GM18526 (cell line): ENCODE data around the gene SCNN1A.

ENCODE experiments used
- POLR2A ChIP-seq: IDR thresholded peaks from 3 replicates; pipeline ENCODE4 v1.6.1; 2011; ENCODE audit not compliant: insufficient read length; ENCODE audit errors: extremely low read depth

The SCNN1A gene

DNA sequence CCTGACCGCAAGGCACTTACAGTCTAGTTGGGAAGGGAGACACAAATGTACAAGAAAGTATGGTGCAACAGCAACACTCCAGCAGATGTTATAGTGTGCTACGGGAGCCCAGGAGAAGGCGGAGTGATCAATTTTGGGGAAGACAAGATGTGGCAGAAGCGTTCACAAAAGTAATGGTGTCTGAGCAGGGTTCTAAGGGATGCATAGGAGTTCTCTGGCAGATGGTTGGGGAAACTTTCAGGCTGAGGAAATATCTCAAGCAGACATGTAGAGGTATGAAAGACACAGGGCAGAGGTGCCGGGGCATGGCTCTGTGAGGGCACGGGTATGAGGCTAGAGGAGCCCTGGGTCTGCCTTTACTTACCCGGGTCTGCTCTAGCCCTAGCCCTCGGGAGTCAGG is 28.4 kb downstream of the SCNN1A start:
- no peak for TF ChIP-seq POLR2A

GRCh38 chr12:6346235-6346832 is 29.0 kb downstream of the SCNN1A start:
- no peak for TF ChIP-seq POLR2A

DNA sequence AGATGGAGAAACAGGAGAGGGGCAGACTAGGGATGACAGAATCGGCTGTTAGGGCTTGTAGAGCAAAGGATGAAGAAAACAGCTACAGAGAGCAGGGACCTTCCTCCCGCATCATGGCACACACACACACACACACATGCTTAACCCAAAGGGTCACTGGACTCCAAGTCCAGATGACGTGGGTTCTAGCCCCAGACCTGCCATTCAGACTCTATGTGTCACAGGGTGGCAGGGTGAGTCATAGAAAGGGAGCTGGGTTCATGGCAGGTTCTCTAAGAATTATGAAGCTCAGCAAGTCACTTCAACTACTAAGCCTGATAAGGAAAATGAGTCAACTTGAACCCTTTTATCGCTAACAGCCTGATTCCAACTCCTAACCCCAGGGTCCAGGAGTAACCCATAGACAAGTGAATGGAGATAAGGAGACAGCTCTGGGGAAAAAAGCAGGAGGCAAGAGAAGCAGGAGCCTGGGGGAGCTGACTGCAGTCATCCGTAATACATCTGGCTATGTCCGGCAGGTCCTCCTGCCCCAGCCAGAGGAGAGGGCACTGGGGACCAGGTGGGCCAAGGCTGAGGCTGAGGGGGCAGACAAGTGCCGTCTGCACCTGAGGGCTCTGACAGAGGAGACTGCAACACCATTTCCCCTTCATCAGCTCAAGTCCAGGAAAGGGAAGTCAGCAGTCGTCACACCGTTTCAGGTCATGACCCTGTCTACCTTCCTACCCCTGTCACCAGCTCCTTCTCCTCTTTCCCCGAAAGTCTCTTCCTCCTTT is 29.9 kb downstream of the SCNN1A start:
- TF ChIP-seq POLR2A = no peak

GRCh38 chr12:6343518-6343917 is 31.8 kb downstream of the SCNN1A start:
- TF ChIP-seq POLR2A = no peak

GRCh38 chr12:6342140-6342889 is 33.0 kb downstream of the SCNN1A start:
- TF ChIP-seq POLR2A = no peak

- peak; percentile 15 for TF ChIP-seq POLR2A
Measured at GRCh38 chr12:6341417-6342139, 33.8 kb downstream of the SCNN1A start, which contains the start of gene TNFRSF1A. TSS of gene TNFRSF1A (minus strand) at chr12:6342076. CDS start at chr12:6341814, 262 bp downstream.

- TF ChIP-seq POLR2A = peak; percentile 4
Measured at GRCh38 chr12:6340745-6341416, 34.5 kb downstream of the SCNN1A start.

DNA sequence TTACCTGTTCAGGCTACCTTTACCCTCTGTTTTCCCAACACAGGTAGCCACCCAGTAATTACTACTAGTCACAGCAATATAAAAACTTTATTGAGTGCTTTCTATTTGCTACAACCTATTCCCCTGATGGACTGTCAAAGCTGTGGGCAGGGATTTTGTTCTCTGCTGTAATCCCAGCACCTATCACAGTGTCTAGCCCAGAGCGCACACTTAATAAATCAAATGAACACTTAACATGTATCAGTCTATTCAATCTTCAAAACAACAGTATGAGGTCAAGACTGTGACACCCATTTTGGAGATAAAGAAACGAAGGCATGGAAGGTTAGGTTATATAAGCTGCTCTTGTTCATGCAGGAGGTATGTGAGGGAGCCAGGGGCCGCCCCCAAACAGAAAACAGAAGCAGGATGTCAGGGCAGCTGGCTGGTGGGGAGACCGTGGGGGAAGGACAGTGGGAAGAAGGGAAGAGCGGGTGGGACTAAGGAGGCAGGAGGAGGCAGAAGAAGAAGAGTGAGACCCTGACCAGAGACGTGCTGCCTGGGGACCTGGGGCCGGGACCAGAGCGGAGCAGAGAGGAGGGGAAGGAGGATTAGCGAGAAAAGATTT is 35.2 kb downstream of the SCNN1A start:
- TF ChIP-seq POLR2A = no peak

- TF ChIP-seq POLR2A = no peak
Measured at GRCh38 chr12:6338955-6339354, 36.4 kb downstream of the SCNN1A start.

DNA sequence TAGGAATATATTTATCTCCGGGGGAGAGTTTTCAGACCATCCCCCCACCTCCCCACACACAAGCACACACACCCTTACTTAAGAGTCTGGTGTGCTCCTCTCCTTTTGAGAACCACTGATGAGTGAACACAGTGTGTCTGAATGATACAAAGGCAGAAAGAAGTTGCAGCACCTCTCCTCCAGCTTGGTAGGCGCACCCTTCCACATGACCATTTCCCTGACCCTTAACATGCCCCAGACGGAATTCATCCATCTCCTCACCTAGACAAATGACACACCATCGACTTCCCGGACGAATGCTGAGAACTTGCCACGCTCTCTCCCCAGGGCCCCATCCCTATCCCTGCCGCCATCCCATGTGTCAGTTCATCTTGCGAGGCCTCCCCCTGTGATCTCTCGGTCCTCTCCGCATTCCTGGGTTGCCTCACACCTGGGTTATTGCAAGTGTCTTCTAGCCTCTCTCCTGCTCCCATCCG is 37.4 kb downstream of the SCNN1A start:
- TF ChIP-seq POLR2A = no peak

DNA sequence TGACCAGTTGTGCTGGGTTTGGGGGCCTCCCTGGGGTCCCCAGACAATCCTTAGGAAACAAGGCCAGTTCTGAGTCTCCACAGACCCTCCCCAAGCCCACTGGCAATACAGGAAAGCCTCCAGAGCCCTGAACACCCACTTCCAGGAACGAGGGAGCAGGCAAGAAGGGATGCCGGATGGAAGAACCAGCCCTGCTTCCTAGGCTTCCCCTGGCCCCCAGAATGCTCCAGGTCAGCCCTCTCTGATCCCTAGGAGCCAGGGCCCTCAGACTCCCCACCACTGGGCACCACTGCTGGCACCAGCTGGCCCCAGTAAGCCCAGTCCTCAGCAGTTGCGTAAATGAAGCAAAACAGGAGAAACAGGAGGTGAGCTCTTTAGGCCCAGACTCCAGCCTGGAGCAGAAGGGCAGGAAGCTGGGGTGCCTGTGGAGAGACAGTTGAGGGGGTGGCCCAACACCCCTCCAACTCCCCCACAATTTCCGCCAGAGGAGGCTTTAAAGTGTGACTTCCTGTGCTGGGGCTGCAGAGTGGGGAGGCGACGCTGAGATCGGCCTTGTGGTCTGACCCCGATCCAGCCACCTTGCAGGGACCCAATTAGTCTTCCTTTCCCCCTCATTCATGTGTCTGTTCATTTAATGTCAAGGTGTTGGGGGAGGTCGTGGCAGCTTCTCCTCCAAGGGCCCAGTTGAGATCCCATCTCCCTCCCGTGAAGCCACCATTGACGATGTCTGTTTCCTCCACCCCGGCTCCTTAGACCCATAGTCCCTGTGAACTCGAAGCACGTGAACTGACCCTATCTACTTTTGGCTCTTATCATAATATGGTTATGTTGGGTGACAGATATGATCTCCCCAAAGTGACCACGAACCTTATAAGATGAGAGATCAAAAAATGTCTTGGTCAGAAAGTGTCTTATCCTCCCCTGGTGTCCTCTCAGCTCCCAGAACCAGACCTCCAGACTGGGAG is 38.2 kb downstream of the SCNN1A start:
- TF ChIP-seq POLR2A = peak; percentile 25

- peak; percentile 26 for TF ChIP-seq POLR2A
Measured at GRCh38 chr12:6336079-6336888, 39.1 kb downstream of the SCNN1A start.

GRCh38 chr12:6335451-6336078 is 39.8 kb downstream of the SCNN1A start:
- peak; percentile 67 for TF ChIP-seq POLR2A
